Measurements from ENCODE around the gene MEIS1.

DNA sequence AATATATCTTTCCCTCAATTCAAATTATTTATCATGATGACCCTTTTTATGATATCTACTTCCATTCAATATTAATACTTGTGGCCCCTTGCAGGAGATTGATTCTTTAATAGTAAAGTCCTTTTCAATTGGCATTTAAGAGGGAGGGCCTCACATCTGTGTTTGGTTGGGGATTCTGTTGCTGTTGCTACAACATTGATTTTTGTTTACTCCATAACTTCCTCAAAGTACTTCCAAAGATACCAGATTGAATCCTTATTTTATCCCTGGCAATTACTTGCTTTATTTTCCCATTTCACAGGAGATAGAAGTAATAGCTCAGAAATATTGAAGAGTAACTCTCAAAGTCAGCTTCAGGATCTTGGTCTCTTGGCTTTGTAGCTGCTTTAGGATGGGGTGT is 32.8 kb downstream of the MEIS1 start:
- no peak for TF ChIP-seq CTCF (IDR thresholded peaks at IDR 0.05)
- TF ChIP-seq POLR2A (IDR thresholded peaks at IDR 0.05), result no peak
